ENCODE results near the gene ADAM12.

The ADAM12 gene

GRCh38 chr10:126170371-126170770 is 217.9 kb downstream of the ADAM12 start:
- ATAC-seq (ENCODE audit: insufficient read depth, low read depth) (no peak), DNase-seq (no peak)
- H3K36me3 ChIP-seq (ENCODE audit: insufficient read depth, low read length) = no peaks in the 10 kb centered on the region
- H3K9me3 ChIP-seq (ENCODE audit: insufficient read depth, low read length, severe bottlenecking) = no peaks in the 10 kb centered on the region
- no peak overlapping the region for H3K9ac ChIP-seq (ENCODE audit: low read depth, low read length)
- TF ChIP-seq EZH2 (IDR thresholded peaks at IDR 0.05; ENCODE audit: borderline replicate concordance, low read depth, low read length, severe bottlenecking) = no peak
- TF ChIP-seq CTCF (IDR thresholded peaks at IDR 0.05; ENCODE audit: borderline replicate concordance, extremely low read depth, low read length, poor library complexity, severe bottlenecking) = no peak
- H3K27ac ChIP-seq (ENCODE audit: low read length) = no peak overlapping the region
- no peaks in the 10 kb centered on the region for H3K27me3 ChIP-seq (ENCODE audit: insufficient read depth, low read length, poor library complexity)
- H3K4me3 ChIP-seq (ENCODE audit: low read depth in 1 of 2, low read length in 2 of 2) = no peak overlapping the region
- no peaks in the 10 kb centered on the region for H4K20me1 ChIP-seq (ENCODE audit: insufficient read depth, low read length)
- no peak overlapping the region for H2AFZ ChIP-seq (ENCODE audit: low read depth, low read length)
- no peak overlapping the region for H3K4me2 ChIP-seq (ENCODE audit: insufficient read depth, low read length)
- H3K4me1 ChIP-seq (ENCODE audit: insufficient read depth, low read length) = no peaks in the 10 kb centered on the region
- no peaks in the 10 kb centered on the region for H3K79me2 ChIP-seq (ENCODE audit: insufficient read depth, low read length)

- H3K79me2 ChIP-seq (ENCODE audit: insufficient read depth, low read length) = no peaks in the 10 kb centered on the region
These were observed 218.4 kb downstream of the ADAM12 start for GRCh38 chr10:126169899-126170298.

GRCh38 chr10:126166797-126167196 is 221.5 kb downstream of the ADAM12 start:
- Histone ChIP-seq H2AFZ (ENCODE audit: low read depth, low read length) (no peak overlapping the region), H3K36me3 (ENCODE audit: insufficient read depth, low read length) (no peaks in the 10 kb centered on the region), H3K9ac (ENCODE audit: low read depth, low read length) (no peak overlapping the region), H3K4me3 (ENCODE audit: low read depth in 1 of 2, low read length in 2 of 2) (no peak overlapping the region), H3K9me3 (ENCODE audit: insufficient read depth, low read length, severe bottlenecking) (peaks cover 2% of the 10 kb centered on the region), H3K79me2 (ENCODE audit: insufficient read depth, low read length) (no peaks in the 10 kb centered on the region), H4K20me1 (ENCODE audit: insufficient read depth, low read length) (no peaks in the 10 kb centered on the region), H3K27me3 (ENCODE audit: insufficient read depth, low read length, poor library complexity) (no peaks in the 10 kb centered on the region), H3K27ac (ENCODE audit: low read length) (no peak overlapping the region), H3K4me1 (ENCODE audit: insufficient read depth, low read length) (no peaks in the 10 kb centered on the region), H3K4me2 (ENCODE audit: insufficient read depth, low read length) (no peak overlapping the region)
- TF ChIP-seq CTCF (IDR thresholded peaks at IDR 0.05; ENCODE audit: borderline replicate concordance, extremely low read depth, low read length, poor library complexity, severe bottlenecking) (no peak), EZH2 (IDR thresholded peaks at IDR 0.05; ENCODE audit: borderline replicate concordance, low read depth, low read length, severe bottlenecking) (no peak)
- DNase-seq (no peak), ATAC-seq (ENCODE audit: insufficient read depth, low read depth) (no peak)

More at GRCh38 chr10:126169899-126170298, 218.4 kb downstream of the ADAM12 start:
- Histone ChIP-seq H3K9ac (ENCODE audit: low read depth, low read length) (no peak overlapping the region), H3K9me3 (ENCODE audit: insufficient read depth, low read length, severe bottlenecking) (no peaks in the 10 kb centered on the region), H3K4me2 (ENCODE audit: insufficient read depth, low read length) (no peak overlapping the region), H3K4me1 (ENCODE audit: insufficient read depth, low read length) (no peaks in the 10 kb centered on the region), H4K20me1 (ENCODE audit: insufficient read depth, low read length) (no peaks in the 10 kb centered on the region), H3K4me3 (ENCODE audit: low read depth in 1 of 2, low read length in 2 of 2) (no peak overlapping the region), H2AFZ (ENCODE audit: low read depth, low read length) (no peak overlapping the region), H3K27ac (ENCODE audit: low read length) (no peak overlapping the region), H3K36me3 (ENCODE audit: insufficient read depth, low read length) (no peaks in the 10 kb centered on the region), H3K27me3 (ENCODE audit: insufficient read depth, low read length, poor library complexity) (no peaks in the 10 kb centered on the region)
- ATAC-seq (ENCODE audit: insufficient read depth, low read depth) = no peak
- TF ChIP-seq EZH2 (IDR thresholded peaks at IDR 0.05; ENCODE audit: borderline replicate concordance, low read depth, low read length, severe bottlenecking) (no peak), CTCF (IDR thresholded peaks at IDR 0.05; ENCODE audit: borderline replicate concordance, extremely low read depth, low read length, poor library complexity, severe bottlenecking) (no peak)
- no peak for DNase-seq

GRCh38 chr10:126165874-126166273 is 222.4 kb downstream of the ADAM12 start:
- no peak overlapping the region for H2AFZ ChIP-seq (ENCODE audit: low read depth, low read length)
- H3K27me3 ChIP-seq (ENCODE audit: insufficient read depth, low read length, poor library complexity) = no peaks in the 10 kb centered on the region
- peaks cover 2% of the 10 kb centered on the region for H3K9me3 ChIP-seq (ENCODE audit: insufficient read depth, low read length, severe bottlenecking)
- H4K20me1 ChIP-seq (ENCODE audit: insufficient read depth, low read length) = no peaks in the 10 kb centered on the region
- H3K36me3 ChIP-seq (ENCODE audit: insufficient read depth, low read length) = no peaks in the 10 kb centered on the region
- H3K9ac ChIP-seq (ENCODE audit: low read depth, low read length) = no peak overlapping the region
- DNase-seq (no peak), ATAC-seq (ENCODE audit: insufficient read depth, low read depth) (no peak)
- H3K4me3 ChIP-seq (ENCODE audit: low read depth in 1 of 2, low read length in 2 of 2) = no peak overlapping the region
- H3K4me1 ChIP-seq (ENCODE audit: insufficient read depth, low read length) = no peaks in the 10 kb centered on the region
- no peaks in the 10 kb centered on the region for H3K79me2 ChIP-seq (ENCODE audit: insufficient read depth, low read length)
- no peak overlapping the region for H3K4me2 ChIP-seq (ENCODE audit: insufficient read depth, low read length)
- no peak for TF ChIP-seq CTCF (IDR thresholded peaks at IDR 0.05; ENCODE audit: borderline replicate concordance, extremely low read depth, low read length, poor library complexity, severe bottlenecking)
- H3K27ac ChIP-seq (ENCODE audit: low read length) = no peak overlapping the region
